B cell (primary cell): ENCODE results near the gene MAP4K4. TPM values are rescaled to one million over a fixed set of nuclear protein-coding genes. Genes with fewer than 3 reads are reported as not detected.

ENCODE experiments used
- ATAC-seq: fragments of 200-7000 bp; cut with Tn5 transposase; one replicate; pipeline ENCODE4 v1.10.0; 2021; ENCODE audit warnings: low read depth, mild to moderate bottlenecking, moderate number of reproducible peaks, moderate library complexity
- CTCF ChIA-PET: fragments of 350-600 bp; sonication (Branson Sonifier 250); formaldehyde crosslinking; loops from one replicate; lab custom pipeline; 2021; ENCODE audit warnings: antibody characterized with exemption, inconsistent platforms; lab: Charles Lee
- POLR2A ChIA-PET: fragments of 350-600 bp; sonication (Branson Sonifier 250); formaldehyde crosslinking; loops from one replicate; lab custom pipeline; 2021; ENCODE audit warnings: antibody characterized with exemption; lab: Charles Lee
- DNase-seq: peaks from one replicate; pipeline ENCODE4 v3.0.0; 2013
- H2AFZ ChIP-seq: 2 replicates; pipeline ENCODE4 v1.6.1; 2012; ENCODE audit warnings: mild to moderate bottlenecking, low read depth, low read length; ENCODE audit not compliant: insufficient read depth, poor library complexity, severe bottlenecking
- H3K27ac ChIP-seq, 2 donors: 1 replicate in 1 of 2; 2 replicates in 1 of 2; pipeline ENCODE4 v1.5.1; 2012 to 2013; ENCODE audit warnings: low read length in 2 of 2, mild to moderate bottlenecking in 2 of 2, moderate library complexity in 1 of 2
- H3K27me3 ChIP-seq, 4 experiments: fragments of 200-600 bp in 1 of 4; sonication (generic) in 1 of 4; replicated peaks in 1 of 4; 1 replicate in 2 of 4; 2 replicates in 2 of 4; pipeline versions ENCODE4 v1.6.1 to v1.7.0; 2013 to 2016; ENCODE audit warnings: low read length in 3 of 4, mild to moderate bottlenecking in 2 of 4, mixed read lengths in 1 of 4, moderate library complexity in 1 of 4; ENCODE audit not compliant: insufficient read depth in 4 of 4, control insufficient read depth in 3 of 4; ENCODE audit errors: control extremely low read depth in 1 of 4
- H3K36me3 ChIP-seq, 2 experiments: replicated peaks in 1 of 2; 1 replicate in 1 of 2; 2 replicates in 1 of 2; pipeline versions ENCODE4 v1.6.1 to v1.7.1; 2013; ENCODE audit warnings: low read length in 1 of 2; ENCODE audit not compliant: insufficient read depth in 2 of 2, control insufficient read depth in 1 of 2; ENCODE audit errors: control extremely low read depth in 1 of 2, extremely low read depth in 1 of 2
- H3K4me1 ChIP-seq, 2 donors: fragments of 200-600 bp in 1 of 2; sonication (generic) in 1 of 2; 1 replicate in 1 of 2; 2 replicates in 1 of 2; pipeline versions ENCODE4 v1.5.1 to v1.6.1; 2013 to 2017; ENCODE audit warnings: low read length in 2 of 2; ENCODE audit not compliant: control insufficient read depth in 2 of 2, insufficient read depth in 2 of 2
- H3K4me2 ChIP-seq: replicated peaks from 2 replicates; pipeline ENCODE3; 2012; ENCODE audit warnings: mild to moderate bottlenecking, low read depth, low read length; ENCODE audit not compliant: poor library complexity, severe bottlenecking
- H3K4me3 ChIP-seq, 5 experiments: fragments of 200-600 bp in 1 of 5; sonication (generic) in 1 of 5; 1 replicate in 3 of 5; 2 replicates in 2 of 5; pipeline versions ENCODE4 v1.5.1 to v1.7.0; 2011 to 2016; ENCODE audit warnings: low read length in 4 of 5, mild to moderate bottlenecking in 4 of 5, low read depth in 2 of 5, control low read depth in 1 of 5, moderate library complexity in 1 of 5; ENCODE audit not compliant: insufficient read depth in 1 of 5; ENCODE audit errors: control extremely low read depth in 1 of 5, extremely low read depth in 1 of 5
- H3K79me2 ChIP-seq: fragments of 200-600 bp; sonication (generic); one replicate; pipeline ENCODE4 v1.6.0; 2016; ENCODE audit warnings: low read length; ENCODE audit not compliant: control insufficient read depth, insufficient read depth
- H3K9ac ChIP-seq: fragments of 200-600 bp; sonication (generic); 2 replicates; pipeline ENCODE4 v1.6.1; 2017; ENCODE audit warnings: mild to moderate bottlenecking, low read length, moderate library complexity
- H3K9me3 ChIP-seq, 3 donors: one replicate each; pipeline versions ENCODE4 v1.6.1 to v1.7.1; 2013; ENCODE audit warnings: low read length in 2 of 3; ENCODE audit not compliant: control insufficient read depth in 2 of 3, insufficient read depth in 1 of 3; ENCODE audit errors: control extremely low read depth in 1 of 3
- H4K20me1 ChIP-seq: 2 replicates; pipeline ENCODE4 v1.6.0; 2012; ENCODE audit warnings: mild to moderate bottlenecking, low read length; ENCODE audit not compliant: insufficient read depth, control insufficient read depth, poor library complexity, severe bottlenecking
- H3K27ac Mint-ChIP-seq: one replicate; pipeline ENCODE4 v1.8.0; 2021; ENCODE audit warnings: mixed read lengths
- H3K27me3 Mint-ChIP-seq: one replicate; pipeline ENCODE4 v1.8.0; 2021; ENCODE audit warnings: mixed read lengths
- H3K4me1 Mint-ChIP-seq: one replicate; pipeline ENCODE4 v1.8.0; 2021; ENCODE audit warnings: mixed read lengths
- H3K4me3 Mint-ChIP-seq: one replicate; pipeline ENCODE4 v1.8.0; 2021; ENCODE audit warnings: mixed read lengths
- H3K9me3 Mint-ChIP-seq: one replicate; pipeline ENCODE4 v1.8.0; 2022; ENCODE audit warnings: mixed read lengths; ENCODE audit not compliant: insufficient read depth
- EZH2 ChIP-seq: IDR thresholded peaks from 2 replicates; pipeline ENCODE4 v1.6.1; 2012; ENCODE audit warnings: borderline replicate concordance, low read depth, mild to moderate bottlenecking, moderate library complexity, low read length; ENCODE audit not compliant: insufficient read depth, poor library complexity, severe bottlenecking
- WGBS: methylation state at CpG from one replicate; pipeline ENCODE4 v1.1.5; 2013; ENCODE audit warnings: missing lambda C conversion rate; ENCODE audit not compliant: insufficient coverage; 5-methylcytosine and 5-hydroxymethylcytosine counted together
- intact Hi-C: fragments of 100-400 bp; cut with micrococcal nuclease; formaldehyde crosslinking; loops from one replicate; pipeline ENCODE4 v1.10.0; 2022
- polyA plus RNA-seq: library from polyadenylated mRNA; depleted of rRNA; stranded (reverse); fragments of >200 nt; gene quantifications from 2 replicates; pipeline ENCODE4 v1.2.3, GENCODE V29; 2012
- total RNA-seq, 2 donors: library from RNA; stranded (reverse); fragments of 120-200 nt in 1 of 2; gene quantifications; 1 replicate in 1 of 2; 2 replicates in 1 of 2; pipeline versions ENCODE4 v1.2.3 to v1.2.4, GENCODE V29; 2013 to 2022
- TF ChIP-seq, protein P1 (sequence below): fragments of 200-600 bp; IDR thresholded peaks from one replicate; pipeline ENCODE4 v1.8.0; 2022; ENCODE audit warnings: antibody characterized with exemption, mild to moderate bottlenecking

MAP4K4 gene
- total and polyA plus RNA-seq, 2 donors (not counting 1 experiment from before 2014, with no cell fraction given), result 54.8 to 280 TPM

DNA sequence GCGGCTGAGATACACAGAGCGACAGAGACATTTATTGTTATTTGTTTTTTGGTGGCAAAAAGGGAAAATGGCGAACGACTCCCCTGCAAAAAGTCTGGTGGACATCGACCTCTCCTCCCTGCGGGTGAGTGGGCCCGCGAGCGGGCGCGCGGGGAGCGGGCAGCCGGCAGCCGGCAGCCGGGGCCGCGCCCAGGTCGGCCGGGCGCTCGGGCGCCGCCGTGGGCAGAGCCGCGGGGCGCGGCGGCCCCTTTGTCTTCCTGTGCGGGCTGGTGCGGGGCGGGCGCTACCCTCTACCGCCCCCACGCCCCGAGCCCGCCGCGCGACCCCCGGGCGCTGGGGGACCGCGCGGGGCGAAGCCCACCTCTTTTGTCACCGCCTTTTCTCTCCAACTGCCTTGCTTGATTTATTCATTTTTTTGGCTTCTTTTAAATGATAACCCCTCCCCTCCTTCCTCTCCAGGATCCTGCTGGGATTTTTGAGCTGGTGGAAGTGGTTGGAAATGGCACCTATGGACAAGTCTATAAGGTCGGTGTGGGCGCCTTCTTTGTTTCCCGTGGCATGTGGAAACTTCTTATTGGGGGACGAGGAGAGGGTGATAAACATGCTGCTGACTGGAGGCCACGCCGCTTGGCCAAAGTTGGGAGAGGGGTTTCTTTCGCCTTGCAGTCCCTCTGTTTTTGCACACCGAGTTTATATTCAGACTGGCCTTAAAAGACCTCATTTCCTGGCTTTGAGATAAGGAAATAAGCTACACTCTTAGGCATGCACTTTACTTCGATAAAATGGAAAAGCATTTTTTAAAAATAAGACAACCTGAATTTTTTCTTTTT, 722 bp downstream of the MAP4K4 start:
- Mint-ChIP-seq H3K4me3 (peak overlapping the region; percentile 74), H3K27ac (peak overlapping the region; percentile 66), H3K9me3 (peaks cover 5% of the 10 kb centered on the region), H3K4me1 (peaks cover 32% of the 10 kb centered on the region), H3K27me3 (no peaks in the 10 kb centered on the region)
- Histone ChIP-seq H3K9me3 (peaks cover 0 to 3% (median 0%) of the 10 kb centered on the region in 3 donors), H3K27me3 (no peaks in the 10 kb centered on the region), H2AFZ (peak overlapping the region; percentile 59), H3K36me3 (peaks cover 1 to 8% of the 10 kb centered on the region in 2 experiments), H3K27ac (peak overlapping the region; percentile 59 to 78), H3K4me2 (peak overlapping the region; percentile 82), H3K9ac (peak overlapping the region; percentile 80), H3K4me1 (peaks cover 36 to 40% of the 10 kb centered on the region in 2 donors), H3K79me2 (peaks cover 51% of the 10 kb centered on the region), H4K20me1 (peaks cover 6% of the 10 kb centered on the region), H3K4me3 (peak overlapping the region; percentile 64 to 98 (median 80))
- intact Hi-C loops, result loop anchor here (1.0 to 5.0 kb wide), 6 partner anchors 19 to 281 kb away; no protein-coding TSS in a partner anchor
- POLR2A ChIA-PET, result interaction anchor here (0.6 to 1.6 kb wide), 3 partner anchors 21 to 54 kb away, joined by 3 to 4 read pairs (median 4); no protein-coding TSS in a partner anchor
- no peak for TF ChIP-seq EZH2
- TF ChIP-seq, protein P1, sequence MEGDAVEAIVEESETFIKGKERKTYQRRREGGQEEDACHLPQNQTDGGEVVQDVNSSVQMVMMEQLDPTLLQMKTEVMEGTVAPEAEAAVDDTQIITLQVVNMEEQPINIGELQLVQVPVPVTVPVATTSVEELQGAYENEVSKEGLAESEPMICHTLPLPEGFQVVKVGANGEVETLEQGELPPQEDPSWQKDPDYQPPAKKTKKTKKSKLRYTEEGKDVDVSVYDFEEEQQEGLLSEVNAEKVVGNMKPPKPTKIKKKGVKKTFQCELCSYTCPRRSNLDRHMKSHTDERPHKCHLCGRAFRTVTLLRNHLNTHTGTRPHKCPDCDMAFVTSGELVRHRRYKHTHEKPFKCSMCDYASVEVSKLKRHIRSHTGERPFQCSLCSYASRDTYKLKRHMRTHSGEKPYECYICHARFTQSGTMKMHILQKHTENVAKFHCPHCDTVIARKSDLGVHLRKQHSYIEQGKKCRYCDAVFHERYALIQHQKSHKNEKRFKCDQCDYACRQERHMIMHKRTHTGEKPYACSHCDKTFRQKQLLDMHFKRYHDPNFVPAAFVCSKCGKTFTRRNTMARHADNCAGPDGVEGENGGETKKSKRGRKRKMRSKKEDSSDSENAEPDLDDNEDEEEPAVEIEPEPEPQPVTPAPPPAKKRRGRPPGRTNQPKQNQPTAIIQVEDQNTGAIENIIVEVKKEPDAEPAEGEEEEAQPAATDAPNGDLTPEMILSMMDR, result no peak
- CTCF ChIA-PET, result interaction anchor here (0.6 to 3.6 kb wide), 9 partner anchors 24 to 356 kb away, joined by 3 to 25 read pairs (median 5); no protein-coding TSS in a partner anchor
- DNase-seq, result peak; percentile 64
- 1% methylated on average over 51 of the region's 57 CpGs for WGBS
- ATAC-seq, result peak; percentile 13
